ENCODE data around the gene DMBX1.

Gene DMBX1

DNA sequence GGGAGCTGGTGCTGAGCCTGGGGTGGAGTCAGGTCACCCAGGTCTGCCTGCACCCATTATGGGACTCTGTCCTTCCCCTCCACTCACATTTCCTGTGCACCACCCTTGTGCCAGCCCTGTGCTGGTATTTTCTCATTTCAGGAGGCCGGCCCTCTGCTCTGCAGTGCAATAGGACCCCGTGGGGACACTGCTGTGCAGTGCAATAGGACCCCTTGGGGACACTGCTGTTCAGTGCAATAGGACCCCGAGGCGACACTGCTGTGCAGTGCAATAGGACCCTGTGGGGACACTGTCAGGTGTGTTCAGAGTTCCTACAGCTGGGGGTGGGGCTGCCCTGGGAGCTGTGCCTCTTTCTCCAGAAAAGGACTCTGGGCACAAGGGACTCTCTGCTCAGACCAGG, 36.2 kb upstream of the DMBX1 start:
- Mint-ChIP-seq H3K4me3 (no peak overlapping the region), H3K27ac (no peak overlapping the region), H3K4me1 (peaks cover 2% of the 10 kb centered on the region), H3K36me3 (ENCODE audit: low read depth) (no peaks in the 10 kb centered on the region), H3K27me3 (peaks cover 51% of the 10 kb centered on the region), H3K9me3 (no peaks in the 10 kb centered on the region)
- ATAC-seq: peak; percentile 13
- DNase-seq: no peak

DNA sequence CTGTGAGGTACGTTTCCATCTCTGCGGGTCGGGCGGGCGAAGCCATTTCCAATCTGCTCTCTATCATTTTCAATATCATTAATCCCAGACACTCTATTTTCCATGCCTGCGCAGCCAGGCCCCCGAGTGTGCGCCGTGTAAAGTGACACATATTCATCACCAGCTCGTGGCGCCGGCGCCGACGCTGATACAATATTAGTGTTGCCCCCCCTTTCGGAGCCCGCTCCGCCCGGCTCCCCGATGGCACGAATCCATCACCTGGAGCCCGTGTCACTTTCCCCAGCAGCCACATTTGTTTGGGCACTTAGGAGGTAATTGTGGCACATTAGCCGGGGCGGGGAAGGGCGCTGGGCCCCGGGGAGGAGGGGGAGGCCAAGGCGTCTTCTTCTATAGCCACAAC, 33.7 kb upstream of the DMBX1 start:
- Mint-ChIP-seq H3K27me3 (peaks cover 49% of the 10 kb centered on the region), H3K36me3 (ENCODE audit: low read depth) (no peaks in the 10 kb centered on the region)

DNA sequence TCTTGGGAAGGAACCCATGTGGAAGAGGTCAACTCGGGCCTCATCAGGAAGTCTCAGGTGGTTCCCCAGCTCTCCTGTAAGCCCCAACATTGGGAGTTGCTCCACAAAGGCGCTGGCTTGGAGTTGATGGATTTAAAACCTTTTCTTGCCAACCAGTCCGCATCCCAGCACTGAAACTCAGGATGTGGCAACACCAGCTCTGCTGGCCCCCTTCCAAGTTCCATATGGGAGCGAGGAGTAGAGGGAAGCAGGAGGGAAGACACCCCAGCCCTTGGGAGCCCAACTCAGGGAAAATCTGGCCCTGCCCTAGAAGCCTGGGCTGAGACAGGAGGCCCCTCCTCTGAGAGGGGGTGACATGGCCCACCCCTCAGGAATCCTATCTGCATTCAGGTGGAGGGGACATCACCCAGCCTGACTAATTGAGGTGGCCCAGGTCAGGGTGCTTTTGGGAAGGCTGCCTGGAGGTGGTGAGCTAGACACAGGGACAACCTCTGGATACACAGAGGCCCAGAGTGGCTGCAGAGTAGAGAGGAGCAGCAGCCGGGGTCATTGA, 33.1 kb upstream of the DMBX1 start:
- DNase-seq (no peak), ATAC-seq (no peak)
- H3K36me3 Mint-ChIP-seq (ENCODE audit: low read depth): no peaks in the 10 kb centered on the region
- peaks cover 49% of the 10 kb centered on the region for H3K27me3 Mint-ChIP-seq
- H3K9me3 Mint-ChIP-seq: no peaks in the 10 kb centered on the region
- H3K4me3 Mint-ChIP-seq: no peak overlapping the region
- no peak overlapping the region for H3K27ac Mint-ChIP-seq
- no peaks in the 10 kb centered on the region for H3K4me1 Mint-ChIP-seq

More for the DNA sequence above, 33.7 kb upstream of the DMBX1 start:
- Mint-ChIP-seq H3K27ac (no peak overlapping the region), H3K4me1 (no peaks in the 10 kb centered on the region), H3K4me3 (no peak overlapping the region), H3K9me3 (no peaks in the 10 kb centered on the region)
- no peak for ATAC-seq
- DNase-seq: no peak

DNA sequence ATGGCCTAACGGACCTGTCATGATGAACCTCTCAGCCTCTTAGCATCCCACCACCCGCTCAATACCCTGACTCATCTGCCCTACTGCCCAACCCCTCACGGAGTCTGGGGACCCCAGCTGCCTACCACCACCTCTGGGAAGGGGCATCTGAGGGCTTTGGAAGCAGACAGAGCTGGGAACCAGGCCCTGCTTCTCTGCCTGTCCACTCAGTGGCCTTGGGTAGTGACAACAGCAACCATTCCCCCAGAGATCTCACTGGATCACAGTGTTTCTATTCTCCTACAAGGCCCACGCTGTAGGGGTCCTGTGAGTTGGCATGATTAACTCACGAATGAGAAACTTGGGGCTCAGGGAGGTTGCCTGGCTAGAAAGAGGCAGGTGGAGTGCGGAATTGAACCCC, 32.5 kb upstream of the DMBX1 start:
- no peak for ATAC-seq
- no peak overlapping the region for H3K27ac Mint-ChIP-seq
- no peak for DNase-seq
- H3K4me3 Mint-ChIP-seq: no peak overlapping the region
- H3K9me3 Mint-ChIP-seq: no peaks in the 10 kb centered on the region
- no peaks in the 10 kb centered on the region for H3K4me1 Mint-ChIP-seq
- peaks cover 46% of the 10 kb centered on the region for H3K27me3 Mint-ChIP-seq
- no peaks in the 10 kb centered on the region for H3K36me3 Mint-ChIP-seq (ENCODE audit: low read depth)

DNA sequence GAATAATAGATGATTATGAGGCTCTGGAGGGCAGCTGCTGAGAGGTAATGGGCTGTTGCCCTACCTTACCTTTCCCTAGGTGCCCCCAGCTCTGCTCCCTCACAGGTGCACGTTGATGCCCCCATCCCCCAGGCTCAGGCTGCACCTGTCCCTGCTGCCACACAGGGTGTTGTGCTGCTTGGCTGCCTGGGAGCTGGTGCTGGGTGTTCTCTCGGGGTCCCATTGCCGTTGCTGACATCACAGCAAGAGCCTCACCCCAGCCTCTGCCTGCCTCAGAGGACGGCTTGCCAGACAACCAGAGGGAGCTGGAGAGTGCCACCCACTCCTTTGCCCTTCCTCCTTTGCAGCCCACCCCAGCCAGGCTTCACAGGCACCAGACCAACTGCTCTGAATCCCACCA, 31.4 kb upstream of the DMBX1 start:
- H3K27me3 Mint-ChIP-seq: peaks cover 46% of the 10 kb centered on the region
- no peaks in the 10 kb centered on the region for H3K36me3 Mint-ChIP-seq (ENCODE audit: low read depth)
- no peak for ATAC-seq
- H3K4me1 Mint-ChIP-seq: no peaks in the 10 kb centered on the region
- no peak for DNase-seq
- no peak overlapping the region for H3K4me3 Mint-ChIP-seq
- no peak overlapping the region for H3K27ac Mint-ChIP-seq
- H3K9me3 Mint-ChIP-seq: no peaks in the 10 kb centered on the region

GRCh38 chr1:46458846-46459245, 30.8 kb upstream of the DMBX1 start:
- ATAC-seq: no peak
- no peaks in the 10 kb centered on the region for H3K4me1 Mint-ChIP-seq

GRCh38 chr1:46459315-46459714, 30.3 kb upstream of the DMBX1 start:
- Mint-ChIP-seq H3K27me3 (peaks cover 49% of the 10 kb centered on the region), H3K36me3 (ENCODE audit: low read depth) (no peaks in the 10 kb centered on the region), H3K4me1 (no peaks in the 10 kb centered on the region), H3K9me3 (no peaks in the 10 kb centered on the region), H3K4me3 (no peak overlapping the region), H3K27ac (no peak overlapping the region)
- DNase-seq: no peak
- no peak for ATAC-seq

More at GRCh38 chr1:46458846-46459245, 30.8 kb upstream of the DMBX1 start:
- H3K4me3 Mint-ChIP-seq: no peak overlapping the region
- H3K9me3 Mint-ChIP-seq: no peaks in the 10 kb centered on the region
- no peak overlapping the region for H3K27ac Mint-ChIP-seq
- no peak for DNase-seq
- no peaks in the 10 kb centered on the region for H3K36me3 Mint-ChIP-seq (ENCODE audit: low read depth)
- H3K27me3 Mint-ChIP-seq: peaks cover 47% of the 10 kb centered on the region

DNA sequence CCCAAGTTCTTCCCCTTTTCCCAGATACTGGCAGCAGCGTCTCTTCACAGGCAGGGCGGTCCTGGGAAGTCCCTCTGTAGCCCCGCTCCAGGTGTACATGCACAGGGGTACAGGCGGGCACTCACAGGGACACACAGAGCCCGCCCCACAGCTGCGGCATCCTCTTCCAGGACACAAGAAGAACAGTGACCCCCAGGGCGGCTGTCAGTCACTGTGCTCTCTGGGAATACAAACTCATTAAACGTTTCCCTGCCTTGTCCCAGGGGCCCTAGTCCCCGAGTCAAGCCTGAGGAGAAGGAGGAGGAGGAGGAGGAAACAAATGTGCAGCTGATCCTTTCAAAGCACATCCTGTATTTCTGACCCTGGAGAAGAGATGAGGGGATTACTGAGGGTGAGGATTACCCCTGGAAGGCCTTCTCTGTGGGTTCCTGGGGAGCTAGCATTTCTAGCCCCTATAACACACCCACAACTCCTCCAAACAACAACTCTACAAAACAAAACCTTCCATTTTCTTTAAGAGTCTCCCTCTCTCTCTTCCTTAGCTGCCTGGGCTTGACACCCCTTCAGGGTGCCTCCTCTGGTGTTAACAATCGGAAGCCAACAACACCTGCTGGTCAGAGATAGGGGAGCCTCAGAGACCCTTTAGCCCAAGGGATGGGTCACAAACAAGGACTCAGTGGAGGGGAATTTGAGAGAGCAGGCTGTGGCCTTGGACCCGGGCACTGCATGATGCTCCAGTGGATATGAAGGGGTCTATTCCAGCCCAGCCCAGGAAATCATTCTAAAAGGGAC, 28.4 kb upstream of the DMBX1 start:
- DNase-seq (no peak), ATAC-seq (no peak)
- no peak overlapping the region for H3K4me3 Mint-ChIP-seq
- no peaks in the 10 kb centered on the region for H3K36me3 Mint-ChIP-seq (ENCODE audit: low read depth)
- peaks cover 51% of the 10 kb centered on the region for H3K27me3 Mint-ChIP-seq
- H3K9me3 Mint-ChIP-seq: no peaks in the 10 kb centered on the region
- H3K4me1 Mint-ChIP-seq: peaks cover 3% of the 10 kb centered on the region
- H3K27ac Mint-ChIP-seq: no peak overlapping the region

DNA sequence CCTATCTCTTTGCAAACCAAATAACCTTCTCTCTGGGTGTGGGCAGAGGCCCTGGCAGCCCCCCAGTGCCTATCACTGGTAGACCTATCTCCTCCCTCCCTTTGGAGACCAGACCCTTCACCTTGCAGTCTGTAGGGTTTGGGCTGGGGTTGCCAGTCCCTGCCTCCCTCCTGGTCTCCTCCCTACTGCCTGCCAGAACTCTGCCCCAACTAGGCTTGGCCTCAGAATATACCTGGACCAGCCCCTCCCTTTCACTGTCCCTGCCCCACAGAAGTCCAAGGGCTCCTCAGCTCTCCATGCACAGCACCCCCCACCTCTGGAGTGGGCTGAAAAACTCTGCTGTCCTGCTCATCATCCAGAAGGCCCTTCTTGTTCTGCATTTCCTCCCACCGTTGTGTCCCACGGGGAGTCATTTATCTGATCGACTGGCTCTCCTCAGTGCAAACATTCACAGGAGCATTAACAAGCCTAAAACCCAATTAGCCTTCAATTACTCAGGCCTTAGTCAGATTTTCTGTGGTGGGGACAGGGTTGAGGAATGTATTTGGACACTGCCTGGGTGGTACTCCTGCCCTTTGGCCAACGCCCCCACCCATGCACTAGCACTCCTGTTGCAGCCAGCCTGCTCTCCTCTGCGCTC, 27.7 kb upstream of the DMBX1 start:
- peaks cover 55% of the 10 kb centered on the region for H3K27me3 Mint-ChIP-seq
- H3K9me3 Mint-ChIP-seq: no peaks in the 10 kb centered on the region
- ATAC-seq (no peak), DNase-seq (no peak)
- H3K27ac Mint-ChIP-seq: no peak overlapping the region
- H3K36me3 Mint-ChIP-seq (ENCODE audit: low read depth): no peaks in the 10 kb centered on the region
- no peak overlapping the region for H3K4me3 Mint-ChIP-seq
- peaks cover 6% of the 10 kb centered on the region for H3K4me1 Mint-ChIP-seq

DNA sequence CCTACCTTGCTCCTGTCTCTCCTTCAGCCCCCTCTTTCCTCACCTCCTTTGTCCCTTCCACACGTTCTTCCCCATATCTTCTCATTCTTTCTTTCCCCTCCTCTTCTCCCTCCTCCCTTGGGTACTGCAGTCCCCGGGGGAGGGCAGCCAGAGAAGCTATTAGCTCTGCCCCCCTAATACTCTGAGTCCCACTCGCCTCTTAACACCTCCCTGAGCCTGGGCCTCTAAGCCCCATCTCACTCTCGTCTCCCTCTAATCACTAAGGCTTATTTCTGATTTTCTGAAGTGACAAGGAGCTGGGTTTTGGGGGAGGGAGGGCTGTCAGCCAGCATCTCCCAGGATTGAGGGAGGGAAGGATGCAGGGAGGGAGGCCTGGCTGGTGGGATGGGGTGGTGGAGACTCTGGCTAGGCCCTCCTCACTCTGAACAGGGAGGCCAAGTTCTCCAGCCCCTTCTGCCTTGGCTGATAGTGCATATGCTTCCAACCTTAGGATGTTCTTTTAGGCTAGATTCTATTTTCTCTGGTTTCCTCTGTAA, 25.6 kb upstream of the DMBX1 start:
- Mint-ChIP-seq H3K27ac (no peak overlapping the region), H3K4me3 (no peak overlapping the region), H3K36me3 (ENCODE audit: low read depth) (no peaks in the 10 kb centered on the region), H3K27me3 (peaks cover 70% of the 10 kb centered on the region), H3K4me1 (peaks cover 9% of the 10 kb centered on the region), H3K9me3 (no peaks in the 10 kb centered on the region)
- DNase-seq (no peak), ATAC-seq (no peak)

GRCh38 chr1:46464915-46465314, 24.7 kb upstream of the DMBX1 start:
- peaks cover 9% of the 10 kb centered on the region for H3K4me1 Mint-ChIP-seq

GRCh38 chr1:46465981-46466476, 23.6 kb upstream of the DMBX1 start:
- DNase-seq (no peak), ATAC-seq (no peak)
- H3K27ac Mint-ChIP-seq: no peak overlapping the region
- no peaks in the 10 kb centered on the region for H3K36me3 Mint-ChIP-seq (ENCODE audit: low read depth)
- H3K27me3 Mint-ChIP-seq: peaks cover 55% of the 10 kb centered on the region
- H3K9me3 Mint-ChIP-seq: no peaks in the 10 kb centered on the region
- H3K4me1 Mint-ChIP-seq: peaks cover 9% of the 10 kb centered on the region
- H3K4me3 Mint-ChIP-seq: peak overlapping the region; percentile 40

More at GRCh38 chr1:46464915-46465314, 24.7 kb upstream of the DMBX1 start:
- no peak overlapping the region for H3K4me3 Mint-ChIP-seq
- ATAC-seq: no peak
- DNase-seq: no peak
- peaks cover 62% of the 10 kb centered on the region for H3K27me3 Mint-ChIP-seq
- no peak overlapping the region for H3K27ac Mint-ChIP-seq
- H3K36me3 Mint-ChIP-seq (ENCODE audit: low read depth): no peaks in the 10 kb centered on the region
- H3K9me3 Mint-ChIP-seq: no peaks in the 10 kb centered on the region

DNA sequence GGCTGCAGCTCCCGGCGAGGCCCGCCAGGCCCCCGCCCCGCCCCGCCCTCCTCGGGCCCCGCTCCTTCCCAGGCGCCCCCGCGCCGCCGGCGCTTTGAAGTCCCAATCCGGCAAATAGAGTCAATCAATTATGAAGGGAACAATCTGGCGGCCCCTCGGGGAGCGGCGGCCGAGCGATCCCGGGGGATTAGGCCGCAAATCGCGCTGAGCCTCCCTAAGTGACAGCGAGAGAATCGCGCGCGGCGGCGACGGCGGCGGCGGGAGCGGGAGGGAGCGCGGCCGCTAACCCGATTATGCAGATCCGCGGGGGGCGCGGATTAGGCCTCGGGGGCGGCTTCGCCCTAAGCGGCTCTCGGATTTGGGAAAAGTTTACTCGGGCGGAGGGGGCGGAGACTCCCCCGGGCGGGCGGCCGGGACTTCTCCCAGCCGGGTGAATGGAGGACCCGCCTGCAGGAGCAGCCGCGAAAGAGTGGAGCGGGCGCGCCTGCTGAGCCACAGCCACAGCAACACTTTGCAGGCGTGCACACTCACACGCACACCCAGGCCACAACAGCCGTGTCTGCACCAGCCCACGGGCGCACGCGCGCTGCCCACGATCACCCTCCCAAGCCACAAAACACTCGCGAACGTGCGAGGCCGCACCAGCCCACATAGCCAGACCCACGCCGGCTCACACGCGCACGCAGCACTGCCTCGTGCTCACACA, 23.0 kb upstream of the DMBX1 start:
- ATAC-seq (peak; percentile 47), DNase-seq (peak; percentile 29)
- Mint-ChIP-seq H3K36me3 (ENCODE audit: low read depth) (no peaks in the 10 kb centered on the region), H3K4me3 (peak overlapping the region; percentile 75), H3K27ac (no peak overlapping the region), H3K4me1 (peaks cover 9% of the 10 kb centered on the region), H3K27me3 (peaks cover 52% of the 10 kb centered on the region), H3K9me3 (no peaks in the 10 kb centered on the region)

DNA sequence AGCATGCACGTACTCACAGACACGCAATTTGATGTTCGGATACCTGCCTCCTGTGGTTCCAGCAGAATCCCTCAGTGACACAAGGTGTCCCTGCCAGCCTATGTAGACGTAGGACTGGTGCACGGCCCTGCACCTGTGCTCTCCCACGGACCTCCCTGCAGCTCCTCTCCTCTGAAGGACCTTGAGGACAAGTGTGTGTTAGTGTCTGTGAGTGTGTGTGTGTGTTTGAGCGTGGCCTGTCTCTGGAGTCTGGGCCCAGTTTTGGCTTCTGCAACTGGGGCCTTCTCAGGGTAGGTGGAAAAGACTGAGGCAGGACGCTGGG, 22.5 kb upstream of the DMBX1 start:
- DNase-seq (no peak), ATAC-seq (no peak)
- no peaks in the 10 kb centered on the region for H3K9me3 Mint-ChIP-seq
- no peak overlapping the region for H3K27ac Mint-ChIP-seq
- H3K4me1 Mint-ChIP-seq: peaks cover 9% of the 10 kb centered on the region
- H3K36me3 Mint-ChIP-seq (ENCODE audit: low read depth): no peaks in the 10 kb centered on the region
- H3K27me3 Mint-ChIP-seq: peaks cover 47% of the 10 kb centered on the region
- peak overlapping the region; percentile 75 for H3K4me3 Mint-ChIP-seq

Measured in activated naive CD8-positive, alpha-beta T cell treated with anti-CD3 and anti-CD28 coated beads, Interleukin-2, amount 50 U/mL, for 24 hours (primary cell).